ENCODE measurements around the gene RAD51B.
"Not testable (repeated sequence)": the region's sequence is repeated elsewhere in the genome, so short reads cannot be mapped to it uniquely, and the experiment has no call there.

The RAD51B gene

DNA sequence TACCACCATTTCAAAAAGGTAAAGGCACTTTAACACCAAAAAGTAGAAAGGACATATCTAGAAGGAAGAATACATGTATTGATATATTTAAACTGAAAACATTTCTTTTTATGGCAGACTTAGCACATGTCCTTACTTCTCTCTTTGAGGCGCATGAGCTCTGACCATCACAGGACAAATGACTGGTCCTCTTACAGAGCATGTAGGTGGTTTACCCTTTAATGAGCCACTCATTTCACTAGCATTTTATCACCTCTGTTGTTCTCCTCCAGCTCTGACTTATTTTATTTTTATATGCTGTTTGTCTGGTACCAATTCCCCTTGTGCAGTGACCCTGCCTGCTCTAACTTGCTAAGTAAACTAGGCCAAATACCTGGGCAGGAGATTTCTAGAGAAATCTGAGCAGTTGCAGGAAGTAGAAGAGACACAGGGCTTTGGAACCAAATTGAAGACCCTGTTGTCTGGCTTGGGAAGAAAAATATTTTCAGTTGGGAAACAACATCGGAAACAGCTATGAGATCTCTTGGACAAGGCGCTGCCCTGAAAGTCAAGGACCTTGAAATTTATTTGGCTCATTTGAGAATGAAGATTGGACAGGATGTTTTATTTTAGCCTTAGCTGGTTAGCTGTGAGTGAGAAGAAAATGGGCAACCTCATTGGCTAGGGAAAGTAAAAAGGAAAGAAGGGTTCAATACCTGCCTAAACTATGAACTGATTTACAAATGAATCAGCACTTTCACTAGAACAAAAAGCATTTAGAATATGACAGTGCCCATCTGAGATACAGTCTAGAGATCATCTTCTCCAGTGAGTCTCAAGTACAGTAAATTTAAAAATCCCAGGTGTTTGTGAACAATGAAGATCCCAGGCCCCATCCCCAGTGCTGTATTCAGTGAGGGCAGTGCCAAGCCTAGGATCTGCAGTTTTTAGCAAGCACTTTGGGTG, 598.9 kb downstream of the RAD51B start:
- DNase-seq: no peak

DNA sequence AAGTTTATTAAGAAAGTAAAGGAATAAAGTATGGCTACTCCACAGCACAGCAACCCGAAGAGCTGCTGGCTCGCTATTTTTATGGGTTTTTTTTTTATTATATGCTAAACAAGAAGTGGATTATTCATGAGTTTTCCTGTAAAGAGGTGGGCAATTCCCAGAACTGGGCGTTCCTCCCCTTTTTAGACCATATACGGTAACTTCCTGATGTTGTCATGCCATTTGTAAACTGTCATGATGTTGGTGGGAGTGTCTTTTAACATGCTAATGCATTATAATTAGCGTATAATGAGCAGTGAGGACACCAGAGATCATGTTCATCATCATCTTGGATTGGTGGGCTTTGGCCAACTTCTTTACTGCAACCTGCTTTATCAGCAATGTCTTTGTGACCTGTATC, 600.8 kb downstream of the RAD51B start:
- DNase-seq: peak in 2 of 3 donors; percentile 22 to 66

DNA sequence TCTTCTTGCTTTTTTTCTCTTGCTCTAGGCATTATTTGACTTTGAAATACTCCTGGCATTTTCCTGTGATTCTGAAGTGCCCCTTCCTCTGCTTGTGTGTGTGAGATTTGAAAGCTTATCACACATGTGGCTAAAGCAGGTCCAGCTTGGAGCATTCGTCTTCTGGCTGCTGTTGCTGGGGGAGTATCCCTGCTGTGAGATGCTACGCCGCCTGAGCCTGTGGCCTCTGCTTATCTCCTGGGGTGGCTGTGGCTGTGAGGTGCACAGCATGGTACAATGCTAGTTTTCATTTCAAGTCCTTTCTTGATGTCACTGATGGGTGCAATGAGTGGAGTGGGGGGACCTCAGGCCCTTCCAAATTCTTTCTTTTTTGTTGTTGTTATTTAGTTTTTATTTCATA, 601.5 kb downstream of the RAD51B start:
- no peak for DNase-seq

DNA sequence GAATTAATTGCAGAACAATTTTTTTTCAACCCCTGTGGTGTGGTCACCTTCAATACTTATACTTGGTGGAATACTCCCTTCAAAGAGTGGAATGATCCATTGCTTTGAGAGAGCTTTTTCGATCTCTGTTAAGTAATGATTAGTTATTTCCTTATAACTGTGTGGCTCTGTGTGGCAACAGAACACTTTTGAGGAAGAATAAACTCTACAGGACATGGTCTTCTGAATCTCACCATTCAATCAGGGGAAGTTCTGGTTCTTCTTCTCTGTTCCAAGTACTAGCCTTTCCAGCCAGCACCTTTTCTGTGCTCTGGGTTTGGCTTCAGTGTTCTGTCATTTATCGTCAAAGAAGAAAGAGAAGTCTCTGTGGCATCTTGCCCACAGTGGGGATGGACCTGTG, 604.1 kb downstream of the RAD51B start:
- DNase-seq: peak; percentile 33 to 53 (median 49)

DNA sequence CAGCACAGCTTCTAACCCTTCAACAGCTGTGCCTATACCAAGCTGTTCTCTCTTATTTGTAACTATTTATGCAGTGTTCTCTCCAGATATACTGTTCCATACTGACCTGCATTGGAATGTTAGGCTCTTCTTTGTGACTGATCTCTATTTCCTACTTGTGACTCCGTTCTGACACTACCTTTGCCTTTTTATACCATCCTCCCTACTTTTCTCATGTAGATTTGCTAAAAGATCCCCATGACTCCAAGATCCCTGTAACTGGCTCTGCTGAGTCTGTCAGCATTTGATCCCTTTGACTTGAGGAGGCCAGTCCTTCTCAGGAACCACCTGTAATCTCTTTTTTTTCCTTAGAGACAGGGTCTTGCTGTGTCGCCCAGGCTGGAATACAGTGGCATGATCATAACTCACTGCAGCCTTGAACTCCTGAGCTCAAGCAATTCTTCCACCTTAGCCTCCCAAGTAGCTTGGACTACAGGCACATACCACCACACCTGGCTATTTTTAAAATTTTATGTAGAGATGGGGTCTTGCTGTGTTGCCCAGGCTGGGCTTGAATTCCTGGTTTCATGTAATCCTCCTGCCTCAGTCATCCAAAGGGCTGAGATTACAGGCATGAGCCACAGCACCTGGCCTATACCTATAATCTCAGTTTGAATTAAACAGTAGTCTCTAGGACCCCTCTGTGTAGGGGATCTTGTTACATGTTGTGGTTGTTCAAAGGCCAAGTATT, 605.0 kb downstream of the RAD51B start:
- DNase-seq: no peak

DNA sequence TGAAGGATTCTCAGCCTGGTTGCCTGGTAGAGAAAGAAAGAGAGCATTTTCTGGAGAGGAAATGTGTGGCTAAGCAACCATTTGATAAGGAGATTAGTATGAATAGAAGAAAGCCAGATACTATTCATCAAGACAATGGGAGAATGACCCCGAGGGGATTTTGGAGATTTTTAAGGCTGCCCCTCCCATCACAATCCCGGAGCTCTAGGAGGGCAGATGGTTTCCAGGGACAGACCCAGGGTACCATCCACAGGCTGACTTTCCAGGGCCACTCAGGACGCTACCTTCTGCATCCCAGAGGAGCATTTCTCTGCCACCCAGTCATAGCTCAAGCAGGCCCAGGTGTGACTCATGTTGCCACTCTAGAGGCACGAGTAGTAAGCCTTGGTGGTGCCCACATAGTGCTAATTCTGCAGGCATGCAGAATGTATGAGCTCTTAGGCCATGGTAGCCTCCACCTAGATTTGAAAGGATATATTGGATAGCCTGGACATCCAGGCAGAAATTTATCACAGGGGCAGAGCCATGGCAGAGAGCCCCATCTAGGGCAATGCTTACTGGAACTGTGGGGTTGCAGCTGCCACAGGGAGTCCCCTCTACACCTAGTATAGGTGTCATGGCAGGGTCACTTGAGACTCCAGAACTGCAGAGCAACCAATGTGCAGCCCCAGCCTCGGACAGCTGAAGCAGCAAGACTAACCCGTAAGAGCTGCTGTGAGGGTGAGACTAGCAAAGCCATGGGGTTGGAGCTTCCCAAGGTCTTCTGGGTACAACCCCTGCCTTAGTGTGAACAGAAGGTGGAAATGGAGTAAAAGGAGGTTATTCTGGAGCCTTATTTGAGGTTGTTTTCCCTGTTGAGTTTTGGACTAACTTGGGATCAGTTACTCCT, 607.3 kb downstream of the RAD51B start:
- no peak for DNase-seq

DNA sequence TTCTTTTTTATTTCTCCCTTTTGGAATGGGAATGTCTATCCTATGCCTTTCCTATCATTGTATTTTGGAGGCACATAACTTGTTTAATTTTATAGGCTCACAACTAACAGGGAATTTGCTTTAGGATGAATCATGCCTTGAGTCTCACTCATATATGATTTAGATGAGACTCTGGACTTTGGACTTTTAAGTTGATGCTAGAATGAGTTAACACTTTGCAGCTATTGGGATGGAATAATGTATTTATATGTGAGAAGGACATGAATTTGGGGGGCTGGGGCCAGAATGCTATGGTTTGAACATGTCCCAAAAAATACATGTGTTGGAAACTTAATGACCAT, 607.9 kb downstream of the RAD51B start:
- DNase-seq: no peak

DNA sequence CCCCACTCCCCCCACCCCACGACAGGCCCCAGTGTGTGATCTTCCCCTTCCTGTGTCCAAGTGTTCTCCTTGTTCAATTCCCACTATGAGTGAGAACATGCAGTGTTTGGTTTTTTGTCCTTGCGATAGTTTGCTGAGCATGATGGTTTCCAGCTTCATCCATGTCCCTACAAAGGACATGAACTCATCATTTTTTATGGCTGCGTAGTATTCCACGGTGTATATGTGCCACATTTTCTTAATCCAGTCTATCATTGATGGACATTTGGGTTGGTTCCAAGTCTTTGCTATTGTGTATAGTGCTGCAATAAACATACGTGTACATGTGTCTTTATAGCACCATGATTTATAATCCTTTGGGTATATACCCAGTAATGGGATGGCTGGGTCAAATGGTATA, 609.3 kb downstream of the RAD51B start:
- DNase-seq: not testable (repeated sequence)

DNA sequence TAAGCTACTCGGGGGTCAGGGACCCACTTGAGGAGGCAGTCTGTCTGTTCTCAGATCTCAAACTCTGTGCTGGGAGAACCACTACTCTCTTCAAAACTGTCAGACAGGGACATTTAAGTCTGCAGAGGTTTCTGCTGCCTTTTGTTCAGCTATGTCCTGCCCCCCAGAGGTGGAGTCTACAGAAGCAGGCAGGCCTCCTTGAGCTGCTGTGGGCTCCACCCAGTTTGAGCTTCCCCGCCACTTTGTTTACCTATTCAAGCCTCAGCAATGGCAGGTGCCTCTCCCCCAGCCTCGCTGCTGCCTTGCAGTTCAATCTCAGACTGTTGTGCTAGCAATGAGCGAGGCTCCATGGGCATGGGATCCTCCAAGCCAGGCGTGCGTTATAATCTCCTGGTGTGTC, 614.6 kb downstream of the RAD51B start:
- not testable (repeated sequence) for DNase-seq

DNA sequence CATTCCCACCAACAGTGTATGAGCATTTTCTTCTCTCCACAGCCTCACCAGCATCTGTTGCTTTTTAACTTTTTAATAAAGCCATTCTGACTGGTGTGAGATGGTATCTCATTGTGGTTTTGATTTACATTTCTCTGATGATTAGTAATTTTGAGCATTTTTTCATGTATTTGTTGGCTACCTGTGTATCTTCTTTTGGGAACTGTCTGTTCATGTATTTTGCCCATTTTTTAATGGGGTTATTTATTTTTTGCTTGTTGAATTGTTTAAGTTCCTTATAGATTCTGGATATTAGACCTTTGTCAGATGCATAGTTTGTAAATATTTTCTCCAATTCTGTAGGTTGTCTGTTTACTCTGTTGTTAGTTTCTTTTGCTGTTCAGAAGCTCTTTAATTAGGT, 616.1 kb downstream of the RAD51B start:
- not testable (repeated sequence) for DNase-seq

DNA sequence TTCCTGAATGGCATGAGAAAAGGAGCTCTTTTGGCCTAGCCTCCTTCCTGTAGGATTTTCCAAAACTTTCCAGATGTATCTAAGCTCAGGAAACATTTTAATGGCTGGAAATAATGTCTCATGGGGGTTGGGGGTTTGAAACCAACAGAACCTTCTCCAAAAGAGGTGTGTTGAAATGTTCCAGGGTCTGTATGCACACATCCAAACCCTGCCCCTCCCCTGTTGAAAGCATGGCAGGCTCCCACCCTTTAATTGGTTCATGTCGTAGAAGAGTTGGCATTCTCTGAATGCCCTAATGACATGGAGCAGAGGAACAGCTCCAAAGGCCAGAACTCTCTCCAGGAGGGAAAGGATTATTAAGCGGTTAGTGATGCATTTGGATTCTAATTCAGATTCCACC, 620.1 kb downstream of the RAD51B start:
- DNase-seq: no peak

DNA sequence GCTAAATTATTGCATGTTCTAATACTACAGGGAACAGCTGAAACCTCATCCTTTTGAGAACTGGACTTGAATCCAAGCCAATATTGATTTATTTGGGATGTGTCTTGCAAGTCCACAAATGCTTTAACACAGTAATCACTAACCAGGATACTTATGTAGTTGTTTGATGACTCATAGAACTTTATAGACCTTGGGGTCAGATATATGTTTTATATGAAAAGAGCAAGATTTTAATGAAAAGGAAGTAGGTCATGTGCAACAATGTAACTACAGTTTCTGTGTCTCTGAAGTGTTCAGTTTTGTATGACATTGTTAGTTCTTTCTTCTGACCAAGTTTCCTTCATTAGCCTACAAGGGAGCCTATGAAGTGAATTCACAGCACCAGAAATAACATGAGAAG, 621.2 kb downstream of the RAD51B start:
- DNase-seq: peak in 2 of 3 donors; percentile 35 to 51

DNA sequence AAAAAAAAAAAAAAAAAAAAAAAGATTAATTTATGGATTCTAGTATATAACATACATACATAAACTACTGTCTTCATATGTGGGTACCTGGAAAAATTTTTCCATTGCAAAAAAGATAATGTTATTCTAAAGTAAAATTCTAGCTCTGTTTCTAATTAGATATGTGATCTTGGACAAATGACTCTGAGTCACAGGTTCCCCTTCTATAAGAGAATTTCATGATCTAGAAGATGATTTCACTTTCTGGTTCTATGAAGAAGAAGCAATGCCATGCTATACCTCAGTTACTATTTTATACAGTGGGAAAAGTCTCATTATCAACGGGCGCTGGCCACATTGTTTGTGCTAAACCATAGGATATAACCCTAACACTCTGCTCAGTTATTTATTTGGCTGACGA, 622.0 kb downstream of the RAD51B start:
- DNase-seq: peak; percentile 52 to 84 (median 83)

DNA sequence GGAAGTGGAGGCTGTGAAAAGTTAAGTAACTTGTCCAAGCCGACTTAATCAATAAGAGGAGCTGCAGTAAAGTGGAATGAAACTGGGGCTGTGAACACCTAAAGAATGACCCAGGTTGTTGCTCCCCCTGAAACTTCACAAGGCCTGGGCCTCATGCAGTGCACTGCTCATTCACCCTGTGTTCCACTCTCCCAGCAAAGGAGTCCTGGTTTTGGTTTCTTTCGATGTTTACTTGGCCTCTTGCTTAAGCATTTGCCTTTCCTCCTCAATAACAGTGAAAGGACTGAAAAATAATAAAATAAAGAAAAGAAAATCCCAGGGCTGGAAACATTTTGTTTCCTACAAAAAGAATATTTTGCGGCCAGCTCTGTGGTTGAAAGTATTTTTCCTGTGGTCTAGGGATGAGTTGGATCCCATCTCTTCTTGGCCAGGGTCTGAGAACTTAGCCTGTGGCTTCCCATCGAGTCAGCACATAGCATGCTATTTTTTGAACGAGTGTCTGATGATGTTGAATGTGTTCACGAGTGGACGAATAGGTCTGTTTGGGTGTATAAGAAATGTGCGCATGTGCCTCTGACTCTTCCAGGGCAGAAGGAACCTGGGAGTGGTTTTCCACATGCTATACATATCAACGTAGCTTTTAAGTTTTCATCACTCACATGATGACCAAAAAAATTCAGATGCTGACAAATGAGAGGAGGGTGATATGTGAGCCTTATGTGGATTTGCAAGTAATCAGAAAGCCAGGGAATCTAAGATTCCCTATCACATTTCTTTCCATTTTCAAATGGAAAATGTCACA, 623.5 kb downstream of the RAD51B start:
- no peak for DNase-seq

DNA sequence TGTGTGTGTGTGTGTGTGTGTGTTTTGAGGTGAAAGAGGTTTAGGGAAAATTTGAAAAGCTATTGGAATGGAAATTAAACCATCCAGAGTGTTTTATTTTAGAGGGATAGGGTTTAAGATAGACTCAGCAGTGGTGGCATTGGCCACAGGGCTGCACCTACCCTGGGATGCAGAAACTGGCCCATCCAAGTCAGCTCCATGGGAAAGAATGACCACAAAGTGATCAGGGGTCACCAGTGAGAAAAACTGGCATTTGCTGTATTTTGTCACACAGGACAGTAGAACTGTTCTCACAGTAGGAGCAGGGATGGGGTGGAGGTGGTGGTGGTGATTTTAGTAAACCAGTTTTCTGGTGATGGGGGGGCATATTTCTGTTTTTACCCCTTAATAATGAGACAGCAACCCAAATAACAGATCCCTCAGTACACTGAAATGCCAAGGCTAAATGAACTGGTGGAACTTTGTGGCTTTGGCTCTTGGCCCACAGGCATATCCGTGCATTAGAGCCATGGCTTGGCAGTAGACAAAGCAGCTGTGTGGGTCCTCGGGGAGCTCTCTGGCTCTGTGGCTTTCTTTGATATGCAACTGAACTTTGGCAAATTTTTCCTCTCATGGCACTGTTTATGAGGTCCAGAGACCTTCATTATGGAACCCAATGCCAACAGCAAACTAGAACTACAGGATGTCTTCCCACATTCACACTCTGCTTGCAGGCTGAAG, 625.0 kb downstream of the RAD51B start:
- no peak for DNase-seq

DNA sequence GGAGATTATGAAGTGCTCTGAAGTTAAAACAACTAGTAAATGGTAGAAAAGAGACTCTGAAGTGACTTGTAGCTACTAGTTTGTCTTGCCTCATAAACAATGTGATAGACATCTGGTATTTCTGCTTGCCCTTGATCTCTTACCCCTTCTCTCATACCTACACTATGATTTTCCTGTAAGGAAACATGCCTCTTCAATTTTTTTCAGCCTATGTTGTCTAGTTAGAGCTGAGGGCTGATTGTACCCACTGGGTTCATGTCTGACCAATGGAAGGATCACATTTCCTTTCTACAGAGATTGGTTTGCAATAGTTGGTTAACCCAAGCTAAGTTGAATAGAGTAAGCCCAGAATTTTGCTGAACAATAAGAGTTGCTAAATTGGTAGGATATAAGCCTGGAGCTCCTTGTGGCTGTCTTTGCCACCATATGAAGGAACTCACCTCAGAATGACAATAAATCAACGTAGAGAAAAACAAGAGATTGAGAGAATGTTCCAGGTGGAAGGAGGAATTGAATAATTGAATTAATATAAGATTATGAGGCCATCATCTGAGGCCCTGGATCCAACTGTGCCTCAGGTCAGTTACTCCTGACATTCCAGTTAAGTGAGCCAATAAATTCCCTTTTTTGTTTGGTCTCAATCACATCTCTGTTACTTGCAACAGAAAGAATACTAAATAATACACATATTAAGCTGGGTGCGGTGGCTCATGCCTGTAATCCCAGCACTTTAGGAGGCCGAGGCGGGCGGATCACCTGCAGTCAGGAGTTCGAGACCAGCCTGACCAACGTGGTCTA, 626.9 kb downstream of the RAD51B start:
- no peak for DNase-seq

DNA sequence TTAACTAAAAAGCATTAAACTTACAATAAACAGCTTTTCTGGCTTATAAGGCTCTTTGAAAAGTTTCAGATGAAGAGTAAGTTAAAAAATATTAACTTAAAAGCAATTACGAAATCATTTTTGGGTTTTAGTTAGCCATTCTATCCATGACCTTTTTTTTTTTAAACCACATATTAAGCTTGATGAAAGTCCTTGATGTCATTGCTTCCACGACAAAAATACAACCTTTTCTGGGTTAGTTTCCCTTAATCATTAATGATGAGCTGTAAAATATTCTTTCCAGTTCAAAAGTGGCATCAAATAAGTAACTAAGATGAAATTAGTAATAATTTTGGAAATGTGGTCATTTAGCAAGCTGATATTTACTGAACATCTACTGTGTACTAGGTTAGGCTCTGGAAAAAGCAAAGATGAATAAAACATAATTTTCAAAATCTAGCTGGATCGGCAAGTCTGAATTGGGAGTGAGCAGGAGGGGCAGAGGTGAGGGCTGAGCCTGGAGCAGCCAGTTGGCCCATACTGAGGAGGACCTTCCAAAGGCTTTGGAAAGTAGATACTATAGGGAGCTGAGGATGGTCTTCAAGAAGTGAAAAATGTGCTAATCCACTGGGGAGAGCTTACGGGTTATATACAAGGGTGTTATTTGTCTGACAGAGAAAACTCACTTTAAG, 628.1 kb downstream of the RAD51B start:
- no peak for DNase-seq

DNA sequence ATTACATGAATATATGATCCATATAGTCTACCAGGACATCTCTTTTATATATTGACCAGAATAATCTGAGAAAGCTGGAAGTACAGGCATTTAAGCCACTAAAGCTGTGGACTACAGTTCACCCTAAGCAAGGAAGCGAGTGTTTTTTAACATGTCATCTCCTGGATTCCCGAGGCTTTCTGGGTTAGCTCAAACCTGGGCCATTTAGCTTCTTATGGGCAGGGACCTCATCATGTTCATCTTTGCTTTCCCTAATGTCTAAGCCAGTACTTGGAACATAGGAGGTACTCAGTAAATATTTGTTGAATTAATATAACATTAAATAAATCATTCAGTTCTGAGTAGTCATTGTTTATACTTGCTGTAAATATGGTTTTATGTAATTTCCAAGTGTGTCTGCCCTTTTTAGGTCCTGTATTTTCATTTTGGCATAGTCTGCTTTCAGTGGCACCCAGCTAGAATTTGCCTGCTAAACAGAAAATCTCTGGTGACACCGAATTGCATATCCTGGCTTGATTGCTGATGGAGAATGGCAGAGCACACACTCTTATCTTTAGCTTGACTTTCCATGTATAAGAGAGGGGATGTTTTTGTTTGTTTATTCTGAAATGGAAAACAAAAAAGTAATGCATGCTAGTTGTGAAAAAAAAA, 628.8 kb downstream of the RAD51B start:
- DNase-seq: no peak

DNA sequence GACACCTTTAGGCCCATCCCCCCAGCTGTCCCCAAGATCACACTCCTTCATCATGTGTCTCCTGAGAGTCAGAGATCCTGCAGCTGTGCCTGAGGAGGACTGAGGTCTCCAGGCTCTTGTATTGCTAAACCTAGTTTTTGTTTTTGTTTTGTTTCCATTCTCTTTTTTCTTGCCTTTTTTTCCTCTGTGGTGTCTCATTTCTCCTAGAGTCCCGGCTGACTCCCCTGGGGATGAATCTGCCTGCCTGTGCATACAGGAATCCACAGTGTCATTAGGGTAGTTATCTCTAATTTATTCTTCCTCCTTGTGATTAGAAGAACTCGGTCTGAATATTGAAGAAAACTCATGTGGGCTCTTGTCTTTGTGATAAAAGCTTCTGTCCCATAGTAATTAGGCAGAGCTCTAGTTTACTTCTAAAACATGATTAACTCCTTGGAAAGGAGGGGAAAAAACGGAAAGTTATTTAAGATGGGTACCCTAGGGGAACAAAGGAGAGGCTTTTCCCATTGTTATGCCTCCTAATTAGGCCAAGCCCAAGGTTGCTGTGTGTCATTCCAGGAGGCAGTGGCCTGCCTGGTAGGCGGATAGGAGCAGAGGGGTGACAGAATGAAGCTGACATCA, 630.1 kb downstream of the RAD51B start:
- no peak for DNase-seq

All from suppressor macrophage treated with lipopolysaccharide for 1 hour (primary cell).